HG03175 (cell line): ENCODE data around the gene LIN9.
"Not testable (repeated sequence)": the region's sequence is repeated elsewhere in the genome, so short reads cannot be mapped to it uniquely, and the experiment has no call there.

Source experiments
- ATAC-seq: cut with Tn5 transposase; IDR thresholded peaks from one replicate; pipeline ENCODE4 v1.9.1; 2021; ENCODE audit warnings: mild to moderate bottlenecking, moderate library complexity; ENCODE audit not compliant: unreplicated experiment

LIN9 gene

DNA sequence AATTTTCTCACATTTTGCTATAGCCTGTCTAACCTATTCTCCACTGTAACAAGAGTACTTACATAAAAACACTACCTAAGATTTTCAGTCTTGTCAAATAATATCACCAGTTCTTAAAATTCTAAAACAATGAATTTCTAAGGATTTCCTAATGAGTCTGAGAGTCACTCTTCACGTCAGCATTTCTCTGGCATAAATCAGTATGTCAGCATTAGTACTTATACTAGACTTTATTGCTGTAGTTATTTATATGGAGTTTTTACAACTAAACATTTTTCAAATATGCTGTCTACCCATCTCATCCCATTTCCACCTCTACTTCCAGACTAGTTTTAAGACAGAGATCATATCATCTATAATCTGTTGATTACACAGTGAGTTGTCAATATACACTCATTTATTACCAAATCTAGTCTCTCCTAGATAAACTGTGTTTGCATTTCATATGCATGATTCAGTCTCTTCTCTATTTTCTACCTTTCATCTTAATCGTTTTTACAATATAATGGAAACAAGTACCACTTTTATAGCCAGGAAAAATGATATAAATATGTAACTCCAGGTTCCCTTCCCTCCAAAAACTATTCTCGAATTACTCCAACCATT lies 32.8 kb downstream of the LIN9 start:
- ATAC-seq = no peak

DNA sequence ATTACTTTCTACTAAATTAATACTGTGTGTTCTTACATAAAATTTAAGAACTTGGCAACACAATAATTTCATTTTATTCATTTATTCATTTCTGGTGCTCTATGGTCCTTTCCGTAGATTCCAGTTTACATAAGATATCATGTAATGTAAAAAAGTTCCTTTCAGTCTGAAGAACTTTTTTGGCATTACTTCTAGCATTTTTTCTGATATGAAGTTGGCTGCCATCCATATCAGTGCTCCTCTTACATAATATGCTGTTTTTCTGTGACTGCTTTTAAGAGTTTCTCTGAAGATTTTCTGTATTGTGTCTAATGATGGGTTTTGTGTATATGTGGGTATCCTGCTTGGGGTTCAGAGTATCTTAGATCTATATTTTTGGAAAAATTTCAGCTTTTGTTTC lies 34.8 kb downstream of the LIN9 start:
- no peak for ATAC-seq

DNA sequence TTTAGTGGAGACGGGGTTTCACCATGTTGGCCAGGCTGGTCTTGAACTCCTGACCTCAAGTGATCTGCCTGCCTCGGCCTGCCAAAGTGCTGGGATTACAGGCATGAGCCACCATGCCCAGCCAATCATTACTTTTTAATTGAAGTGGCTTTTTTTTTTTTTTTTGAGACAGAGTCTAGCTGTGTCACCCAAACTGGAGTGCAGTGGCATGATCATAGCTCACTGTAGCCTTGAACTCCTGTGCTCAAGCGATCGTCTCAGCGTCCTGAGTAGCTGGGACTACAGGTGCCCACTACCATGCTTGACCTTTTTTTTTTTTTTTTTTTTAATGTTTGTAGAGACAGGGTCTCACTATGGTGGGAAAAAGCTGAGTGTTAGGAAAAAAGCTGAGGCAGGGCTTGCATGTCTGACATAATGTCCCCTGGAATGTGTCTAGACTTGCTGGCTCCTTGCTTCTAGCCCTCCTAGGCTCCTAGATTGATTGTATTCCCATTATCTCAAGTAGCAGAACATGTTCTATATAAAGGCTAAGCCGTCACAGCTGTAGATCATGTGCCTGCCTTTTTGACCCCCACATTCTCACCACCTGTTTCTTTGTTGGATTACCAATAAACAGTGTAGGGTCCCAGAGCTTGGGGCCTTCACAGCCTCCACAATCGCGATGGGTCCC lies 36.6 kb downstream of the LIN9 start:
- not testable (repeated sequence) for ATAC-seq

DNA sequence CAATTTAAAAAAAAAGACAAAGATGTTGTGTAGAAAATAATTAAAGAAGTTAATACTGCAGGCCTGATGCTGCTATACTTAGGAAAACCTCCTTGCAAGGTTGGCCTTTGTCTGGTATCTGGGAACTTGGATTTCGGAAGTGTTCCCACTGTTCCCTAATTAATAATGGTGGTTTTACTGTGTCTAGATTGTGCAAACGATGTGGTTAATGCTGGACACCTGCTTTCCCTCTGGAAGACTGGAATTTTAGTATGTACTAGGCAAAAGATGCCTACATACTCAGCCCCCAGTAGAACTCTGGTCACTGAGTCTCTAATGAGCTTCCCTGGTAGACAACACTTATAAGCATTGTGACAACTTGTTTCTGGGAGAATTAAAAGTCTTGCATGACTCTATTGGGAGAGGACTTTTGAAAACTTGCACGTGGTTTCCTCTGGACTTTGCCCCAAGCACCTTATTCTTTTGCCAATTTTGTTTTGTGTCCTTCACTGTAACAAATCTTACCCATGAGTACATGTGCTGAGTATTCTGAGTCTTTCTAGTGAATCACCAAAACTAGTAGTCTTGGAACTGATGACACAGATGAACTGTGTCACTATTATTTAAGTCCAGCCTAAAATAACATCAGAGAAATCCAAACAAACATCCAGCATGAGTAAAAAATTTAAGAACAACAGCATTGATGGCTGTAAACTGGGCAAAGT lies 40.4 kb downstream of the LIN9 start:
- ATAC-seq = no peak

DNA sequence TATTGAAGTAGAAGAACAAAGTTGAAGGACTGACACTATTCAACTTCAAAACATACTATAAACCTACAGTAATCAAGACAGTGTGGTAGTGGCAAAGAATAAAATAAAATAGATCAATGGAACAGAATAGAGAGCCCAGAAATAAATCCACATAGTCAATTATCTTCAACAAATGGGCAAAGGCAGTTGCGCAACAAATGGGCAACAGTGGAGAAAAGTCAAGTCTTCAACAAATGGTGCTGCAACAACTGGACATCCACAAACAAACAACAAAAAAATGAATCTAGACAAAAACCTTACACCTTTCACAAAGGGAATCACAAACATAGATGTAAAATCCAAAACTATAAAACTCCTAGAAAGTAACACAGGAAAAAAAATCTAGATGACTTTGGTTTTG lies 47.1 kb downstream of the LIN9 start:
- ATAC-seq = no peak

DNA sequence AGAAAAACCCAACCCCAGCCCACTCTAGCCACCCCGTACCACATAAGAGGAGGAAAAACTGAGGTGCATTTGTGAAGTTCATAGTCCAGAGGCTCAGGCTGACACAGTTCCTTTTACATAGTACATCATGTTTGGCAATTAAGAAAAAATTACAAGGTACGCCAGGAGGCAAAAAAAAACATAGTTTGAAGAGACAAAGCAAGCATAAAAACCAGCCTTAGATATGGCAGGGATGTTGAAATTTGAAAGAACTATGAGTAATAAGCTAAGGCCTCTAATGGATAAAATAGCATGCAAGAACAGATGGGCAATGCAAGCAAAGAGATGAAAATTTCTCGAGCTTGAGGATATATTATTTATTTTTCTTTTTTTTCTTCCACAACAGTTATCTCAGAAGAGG lies 53.6 kb downstream of the LIN9 start:
- no peak for ATAC-seq

DNA sequence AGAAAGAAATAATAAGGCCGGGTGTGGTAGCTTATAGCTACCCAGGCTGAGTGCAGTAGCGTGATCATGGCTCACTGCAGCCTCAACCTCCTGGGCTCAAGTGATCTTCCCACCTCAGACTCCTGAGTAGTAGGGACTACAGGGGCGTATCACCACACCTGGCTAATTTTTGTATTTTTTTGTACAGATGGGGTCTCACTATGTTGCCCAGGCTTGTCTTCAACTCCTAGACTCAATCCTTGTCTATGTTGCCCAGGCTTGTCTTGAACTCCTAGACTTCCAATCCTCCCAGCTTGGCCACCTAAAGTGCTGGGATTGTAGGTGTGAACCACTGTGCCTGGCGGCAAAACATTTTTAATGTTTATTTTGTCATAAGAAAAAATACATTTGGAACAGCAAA lies 55.0 kb downstream of the LIN9 start:
- no peak for ATAC-seq

DNA sequence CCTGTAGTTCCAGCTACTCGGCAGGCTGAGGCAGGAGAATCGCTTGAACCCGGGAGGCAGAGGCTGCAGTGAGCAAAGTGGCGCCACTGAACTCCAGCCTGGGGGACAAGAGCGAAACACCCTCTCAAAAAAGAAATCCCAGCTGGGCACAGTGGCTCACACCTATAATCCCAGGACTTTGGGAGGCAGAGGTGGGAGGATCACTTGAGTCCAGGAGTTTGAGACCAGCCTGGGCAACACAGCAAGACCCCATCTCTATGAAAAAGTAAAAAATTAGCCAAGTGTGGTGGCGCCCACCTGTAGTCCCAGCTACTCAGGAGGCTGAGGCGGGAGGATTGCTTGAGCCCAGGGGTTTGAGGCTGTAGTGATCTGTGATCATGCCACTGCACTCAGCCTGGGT lies 56.1 kb downstream of the LIN9 start:
- not testable (repeated sequence) for ATAC-seq

DNA sequence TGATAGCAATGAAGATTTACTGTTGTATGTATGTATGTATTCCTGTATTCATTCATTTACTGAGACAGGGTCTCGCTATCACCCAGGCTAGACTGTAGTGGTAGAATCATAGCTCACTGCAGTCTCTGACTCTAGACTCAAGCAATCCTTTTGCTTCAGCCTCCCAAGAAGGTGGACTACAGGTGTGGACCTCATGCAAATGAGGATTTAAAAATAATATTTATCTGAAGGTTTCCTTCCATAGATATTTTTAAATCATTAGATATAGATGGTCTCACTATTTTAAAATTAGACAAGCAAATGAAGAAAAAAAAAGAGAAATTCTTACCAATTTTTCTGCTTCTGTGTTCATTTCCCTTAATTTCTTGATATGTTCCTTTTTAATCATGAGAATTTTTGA lies 58.5 kb downstream of the LIN9 start:
- ATAC-seq = no peak

DNA sequence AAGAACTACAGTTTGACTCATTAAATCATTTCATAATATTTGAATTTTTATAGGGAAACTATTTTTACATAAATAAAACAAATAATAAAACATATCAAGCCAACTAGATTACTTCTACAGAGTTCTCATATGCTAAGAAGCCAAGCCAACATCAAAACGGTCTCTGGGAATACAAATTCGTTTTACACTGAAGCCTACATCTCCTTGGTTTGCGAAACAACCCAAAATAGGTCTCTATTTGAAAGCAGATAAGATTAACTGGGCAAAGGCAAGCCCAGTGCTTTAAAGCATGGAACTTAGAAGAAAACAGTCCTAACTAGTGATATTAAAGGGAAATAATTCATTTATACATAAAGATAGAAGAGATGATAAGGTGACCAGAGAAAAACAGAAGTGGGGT lies 60.2 kb downstream of the LIN9 start:
- ATAC-seq = no peak

DNA sequence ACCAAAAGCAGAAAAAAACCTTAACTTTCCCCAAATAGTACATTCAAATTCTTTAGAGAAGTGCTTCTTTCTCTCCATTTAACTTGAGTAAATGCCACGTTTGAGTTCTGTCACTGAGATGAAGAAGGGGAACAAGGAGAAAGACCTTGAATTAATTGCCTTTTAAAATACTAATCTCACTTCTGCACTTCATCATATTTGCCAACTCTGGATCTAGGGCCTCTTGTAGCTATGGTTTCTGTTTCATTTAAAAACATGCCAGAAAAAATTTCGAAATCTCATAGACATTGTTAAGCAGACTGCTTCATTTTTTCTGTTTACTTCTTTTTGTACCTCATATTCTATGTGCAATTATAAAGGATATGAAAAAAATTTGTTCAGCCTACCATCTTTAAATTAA lies 60.9 kb downstream of the LIN9 start:
- no peak for ATAC-seq

DNA sequence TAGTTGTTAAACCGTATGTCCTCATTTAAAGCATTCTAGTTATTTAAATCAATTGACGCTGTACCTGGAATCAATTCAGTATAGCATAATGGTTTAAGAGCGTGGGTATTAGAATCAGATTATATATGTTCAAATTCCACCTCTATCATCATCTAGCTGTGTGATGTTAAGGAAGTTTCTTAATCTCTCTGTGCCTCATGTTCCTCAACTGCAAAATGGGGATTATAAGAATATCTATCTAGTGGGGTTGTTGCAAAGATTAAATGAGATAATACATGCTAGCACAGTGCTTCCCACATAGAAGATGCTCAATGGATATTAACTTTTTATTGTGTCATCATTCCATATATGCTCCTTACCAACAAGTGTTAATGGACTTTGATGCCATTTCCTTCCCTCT lies 69.5 kb downstream of the LIN9 start:
- ATAC-seq = no peak

DNA sequence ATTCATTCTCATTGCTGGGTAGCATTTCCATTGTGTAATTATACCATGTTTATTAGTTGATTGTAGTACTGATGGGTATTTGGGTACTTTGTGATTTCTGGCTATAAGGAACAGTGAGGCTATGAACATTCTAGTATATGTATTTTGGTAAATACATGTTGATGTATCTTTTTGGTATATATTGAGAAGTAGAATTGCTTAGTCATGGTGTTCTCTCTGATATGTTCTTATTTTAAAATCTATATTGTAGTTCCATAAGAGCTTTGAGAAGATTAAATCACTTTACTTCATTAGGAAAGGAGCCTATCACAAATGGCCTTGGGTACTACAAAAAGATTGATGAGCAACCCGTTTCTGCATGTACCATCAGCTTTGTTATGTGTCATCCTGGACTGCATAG lies 72.1 kb downstream of the LIN9 start:
- no peak for ATAC-seq

DNA sequence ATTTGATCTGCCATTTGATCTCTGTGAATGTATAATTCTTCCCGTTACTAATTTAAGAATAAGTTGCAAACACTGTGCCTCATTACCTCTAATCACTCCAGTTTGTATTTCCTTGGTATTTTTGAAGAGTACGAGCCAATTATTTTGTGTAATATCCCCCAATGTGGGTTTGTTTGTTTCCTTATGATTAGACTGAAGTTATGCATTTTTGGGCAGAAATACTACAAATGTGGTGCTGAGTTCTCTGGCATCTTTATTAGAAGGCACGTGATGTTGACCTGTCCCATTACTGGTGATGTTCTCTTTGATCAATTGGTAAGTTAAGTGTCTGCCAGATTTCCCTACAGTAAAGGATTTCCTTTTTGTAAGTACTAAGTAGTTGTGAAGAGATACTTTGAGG lies 75.2 kb downstream of the LIN9 start:
- ATAC-seq = no peak

DNA sequence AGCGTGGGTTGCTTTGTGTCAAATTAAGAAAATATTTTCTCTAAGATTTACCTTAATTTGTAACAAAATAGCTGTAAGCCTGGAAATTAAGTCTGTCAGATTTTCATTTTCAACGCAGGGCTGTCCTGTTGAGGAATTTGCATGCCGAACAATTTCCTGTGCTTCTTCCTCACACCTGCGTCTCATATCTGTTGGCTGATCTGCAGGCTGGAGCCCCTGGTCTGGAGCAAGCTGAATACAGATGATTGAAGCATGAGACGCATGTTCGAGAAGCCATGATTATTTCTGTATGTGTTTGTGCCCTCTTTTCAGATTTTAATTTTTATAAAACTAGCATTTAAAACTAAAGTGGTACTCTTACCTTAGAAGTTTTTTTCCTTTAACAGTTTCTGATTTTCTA lies 75.7 kb downstream of the LIN9 start:
- ATAC-seq = no peak

DNA sequence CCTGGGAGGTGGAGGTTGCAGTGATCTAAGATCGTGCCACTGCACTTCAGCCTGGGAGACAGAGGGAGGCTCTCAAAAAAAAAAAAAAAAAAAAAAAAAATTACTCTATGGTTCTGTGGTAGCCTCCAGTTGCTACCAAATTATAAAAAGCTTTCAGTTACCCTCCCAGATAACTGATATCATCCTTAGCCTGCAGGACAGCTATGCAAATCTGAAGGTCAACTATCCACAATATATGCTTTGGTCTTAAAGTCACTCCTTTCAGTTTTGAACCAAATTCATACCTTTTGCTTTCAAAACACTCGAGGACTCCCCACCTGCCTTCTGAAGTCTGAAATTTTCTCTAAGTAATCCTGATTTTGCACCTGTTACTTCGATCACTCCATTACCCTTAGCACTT lies 82.4 kb downstream of the LIN9 start:
- no peak for ATAC-seq

DNA sequence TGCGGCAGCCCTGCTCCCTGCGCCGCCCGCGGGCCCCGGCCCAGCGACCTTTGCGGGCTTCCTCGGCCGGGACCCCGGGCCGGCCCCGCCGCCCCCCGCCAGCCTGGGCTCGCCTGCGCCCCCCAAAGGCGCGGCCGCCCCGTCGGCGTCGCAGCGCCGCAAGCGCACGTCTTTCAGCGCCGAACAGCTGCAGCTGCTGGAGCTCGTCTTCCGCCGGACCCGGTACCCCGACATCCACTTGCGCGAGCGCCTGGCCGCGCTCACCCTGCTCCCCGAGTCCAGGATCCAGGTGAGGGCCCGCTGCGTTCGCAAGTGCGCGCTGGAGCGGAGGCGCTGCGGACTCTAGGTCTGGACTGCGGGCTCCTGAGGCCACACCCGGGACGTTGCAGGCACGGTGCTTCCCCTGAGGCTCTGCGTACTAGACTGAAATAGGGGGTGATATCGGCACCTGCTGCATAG lies 85.1 kb downstream of the LIN9 start:
- peak; percentile 71 for ATAC-seq

DNA sequence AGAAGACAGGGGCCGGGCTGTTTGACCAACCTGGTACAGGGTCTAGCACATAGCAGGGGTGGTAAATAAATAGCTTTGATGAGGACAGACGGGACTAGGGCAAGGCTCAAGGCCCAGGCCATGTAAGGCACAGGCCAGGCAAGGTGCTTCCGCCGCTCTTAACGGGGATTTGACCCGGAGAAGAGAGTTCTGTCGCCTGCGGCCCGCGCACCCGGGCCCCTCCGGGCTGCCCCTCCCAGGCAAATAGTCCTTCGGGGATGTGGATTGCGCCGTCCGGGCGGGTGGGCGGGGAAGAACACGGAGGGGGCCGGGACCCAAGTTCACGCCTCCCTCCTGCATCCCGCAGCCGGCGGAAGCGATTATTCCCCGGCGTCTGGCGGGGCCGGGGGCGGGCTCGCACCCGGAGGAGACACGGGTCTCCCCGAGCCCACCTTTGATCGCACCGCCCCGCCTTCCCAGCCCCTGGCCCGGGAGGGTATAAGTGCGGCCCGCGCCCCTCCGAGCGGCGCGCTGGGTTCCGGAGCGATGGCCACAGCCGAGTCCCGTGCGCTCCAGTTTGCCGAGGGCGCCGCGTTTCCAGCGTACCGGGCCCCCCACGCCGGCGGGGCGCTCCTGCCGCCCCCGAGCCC lies 85.7 kb downstream of the LIN9 start, which contains the start of gene MIXL1:
Gene MIXL1 (plus strand): TSS at position 508 of the 629 bp plus-strand sequence. CDS start 18 bp downstream, at position 526.
- peak; percentile 32 for ATAC-seq

DNA sequence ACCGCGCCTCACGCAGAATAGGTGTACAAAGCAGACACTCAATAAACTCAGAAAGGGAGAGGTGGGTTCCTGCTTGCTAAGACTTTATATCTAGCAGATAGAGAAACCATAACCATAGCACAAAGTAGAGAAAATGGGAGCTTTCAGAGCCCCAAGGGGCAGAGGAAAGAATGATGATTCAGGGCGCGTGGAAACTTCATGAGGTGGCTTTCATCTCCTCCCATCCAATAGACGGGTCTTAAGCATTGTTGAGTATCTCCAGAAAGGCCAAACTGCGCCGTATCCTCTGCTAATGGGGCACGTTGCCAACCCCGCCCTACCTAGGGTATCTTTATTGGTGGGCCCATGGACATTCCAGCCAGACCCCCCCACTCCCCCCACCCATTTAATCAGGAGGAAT lies 86.3 kb downstream of the LIN9 start:
- no peak for ATAC-seq

DNA sequence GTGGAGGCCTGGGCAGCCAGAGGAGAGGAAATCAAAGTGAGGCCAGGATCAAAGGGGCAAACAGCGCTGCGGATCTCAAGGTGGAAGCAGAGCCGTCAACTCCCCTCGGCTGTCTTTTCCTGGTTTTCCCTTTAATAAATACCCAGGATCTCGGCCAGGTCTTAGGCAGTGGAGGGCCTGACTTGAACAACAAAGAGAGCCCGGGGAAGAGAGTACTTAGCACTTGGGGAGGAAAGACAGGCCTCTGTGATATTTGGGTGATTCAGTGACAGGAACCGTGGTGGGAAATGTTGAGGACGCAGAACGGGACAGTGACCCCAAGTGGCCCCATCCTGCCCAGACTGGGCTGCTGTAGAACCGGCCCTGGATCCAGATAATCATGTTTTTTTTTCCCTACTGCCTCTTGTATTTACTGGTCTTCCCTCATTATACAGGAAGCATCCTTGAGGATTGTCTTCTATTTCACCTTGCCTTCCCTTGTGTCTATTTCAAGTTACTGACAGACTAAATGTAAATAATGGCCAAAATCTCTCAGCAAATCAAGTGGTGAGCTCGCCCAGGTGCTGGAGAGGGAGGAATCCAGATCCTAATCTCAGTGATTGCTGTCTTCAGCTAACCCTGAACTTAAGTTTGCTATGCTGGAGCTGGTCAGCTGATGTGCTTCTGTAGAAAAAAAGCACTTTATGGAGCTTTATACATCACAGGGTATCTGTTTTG lies 88.3 kb downstream of the LIN9 start:
- ATAC-seq = no peak

DNA sequence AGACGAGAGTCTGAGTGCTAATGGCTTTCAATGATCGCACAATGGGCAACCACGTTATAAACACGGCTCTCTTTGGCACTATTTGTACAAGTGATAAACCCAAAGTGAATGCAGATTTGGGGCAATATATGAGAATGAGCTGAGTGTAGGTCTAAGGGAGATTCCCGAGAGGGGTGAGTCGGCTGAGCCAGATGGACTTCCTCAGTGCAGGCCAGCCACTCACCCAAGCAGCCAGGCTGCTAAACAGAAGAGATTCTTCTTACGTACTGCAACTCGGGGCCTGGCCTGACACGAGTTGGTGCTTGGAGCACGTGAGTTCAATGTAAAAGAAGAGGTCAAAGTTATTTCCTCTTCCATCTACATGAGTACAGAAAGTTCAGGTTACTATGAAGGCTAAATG lies 91.7 kb downstream of the LIN9 start:
- ATAC-seq = no peak
